Skeletal muscle satellite cell (primary cell): ENCODE data around the gene AURKB.

Experiments
- H3K27me3 ChIP-seq: 2 replicates; pipeline ENCODE4 v1.7.0; 2013; ENCODE audit warnings: low read length; ENCODE audit not compliant: control insufficient read depth, insufficient read depth
- H3K36me3 ChIP-seq: 2 replicates; pipeline ENCODE4 v1.7.0; 2013; ENCODE audit warnings: mild to moderate bottlenecking, control low read depth, low read length; ENCODE audit not compliant: insufficient read depth
- H3K4me1 ChIP-seq: 2 replicates; pipeline ENCODE4 v1.7.0; 2013; ENCODE audit warnings: low read length; ENCODE audit not compliant: control insufficient read depth, insufficient read depth
- H3K4me2 ChIP-seq: 2 replicates; pipeline ENCODE4 v1.7.0; 2013; ENCODE audit warnings: mild to moderate bottlenecking, low read length
- H3K4me3 ChIP-seq: 2 replicates; pipeline ENCODE4 v1.7.0; 2013; ENCODE audit warnings: low read length
- H3K9ac ChIP-seq: 2 replicates; pipeline ENCODE4 v1.7.0; 2013; ENCODE audit warnings: mild to moderate bottlenecking, low read depth, low read length, moderate library complexity
- H3K9me3 ChIP-seq: replicated peaks from 2 replicates; pipeline ENCODE4 v1.7.0; 2013; ENCODE audit warnings: mild to moderate bottlenecking, control low read depth, low read length

The AURKB gene

GRCh38 chr17:8243827-8244226 is 33.5 kb upstream of the AURKB start:
- peaks cover 3% of the 10 kb centered on the region for H3K36me3 ChIP-seq
- H3K4me1 ChIP-seq = no peaks in the 10 kb centered on the region

GRCh38 chr17:8237886-8238285 is 27.5 kb upstream of the AURKB start:
- no peaks in the 10 kb centered on the region for H3K4me1 ChIP-seq
- H3K9ac ChIP-seq = no peak overlapping the region
- H3K36me3 ChIP-seq = peaks cover 36% of the 10 kb centered on the region
- no peak overlapping the region for H3K4me3 ChIP-seq
- H3K4me2 ChIP-seq = no peak overlapping the region
- H3K27me3 ChIP-seq = no peaks in the 10 kb centered on the region
- H3K9me3 ChIP-seq = no peaks in the 10 kb centered on the region

More at GRCh38 chr17:8243827-8244226, 33.5 kb upstream of the AURKB start:
- Histone ChIP-seq H3K27me3 (no peaks in the 10 kb centered on the region), H3K4me2 (no peak overlapping the region), H3K9me3 (no peaks in the 10 kb centered on the region), H3K9ac (no peak overlapping the region), H3K4me3 (no peak overlapping the region)

GRCh38 chr17:8237175-8237574 is 26.8 kb upstream of the AURKB start:
- no peak overlapping the region for H3K9ac ChIP-seq
- H3K36me3 ChIP-seq = peaks cover 43% of the 10 kb centered on the region
- H3K4me2 ChIP-seq = no peak overlapping the region
- no peak overlapping the region for H3K4me3 ChIP-seq
- no peaks in the 10 kb centered on the region for H3K27me3 ChIP-seq
- no peaks in the 10 kb centered on the region for H3K4me1 ChIP-seq
- no peaks in the 10 kb centered on the region for H3K9me3 ChIP-seq

GRCh38 chr17:8235676-8236075 is 25.3 kb upstream of the AURKB start:
- Histone ChIP-seq H3K36me3 (peaks cover 55% of the 10 kb centered on the region), H3K9ac (no peak overlapping the region), H3K4me2 (no peak overlapping the region), H3K4me1 (no peaks in the 10 kb centered on the region), H3K9me3 (no peaks in the 10 kb centered on the region), H3K27me3 (no peaks in the 10 kb centered on the region), H3K4me3 (no peak overlapping the region)

GRCh38 chr17:8234361-8235270 is 24.2 kb upstream of the AURKB start:
- Histone ChIP-seq H3K4me3 (no peak overlapping the region), H3K4me2 (no peak overlapping the region), H3K27me3 (no peaks in the 10 kb centered on the region), H3K9me3 (no peaks in the 10 kb centered on the region), H3K4me1 (no peaks in the 10 kb centered on the region), H3K9ac (no peak overlapping the region), H3K36me3 (peaks cover 60% of the 10 kb centered on the region)

DNA sequence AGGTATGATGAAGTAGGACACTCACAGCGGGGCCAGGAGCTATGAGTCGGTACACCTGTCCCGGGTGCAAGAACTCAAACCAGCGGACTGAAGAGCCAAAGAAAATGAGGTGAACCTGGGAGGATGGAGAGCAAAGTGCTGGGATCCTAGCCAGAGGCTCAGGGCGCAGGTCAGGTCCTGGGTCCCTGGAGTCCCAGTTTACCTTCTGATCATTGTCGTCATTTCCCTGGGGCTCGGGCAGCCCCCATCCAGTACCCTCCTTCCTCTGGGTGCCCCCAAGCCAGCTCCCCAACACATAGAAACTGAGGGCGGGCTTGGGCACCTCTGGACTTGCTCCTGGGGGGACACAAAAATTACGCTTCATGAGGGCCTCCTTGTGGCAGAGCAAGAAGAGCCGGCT is 21.3 kb upstream of the AURKB start:
- H3K4me3 ChIP-seq = no peak overlapping the region
- peaks cover 68% of the 10 kb centered on the region for H3K36me3 ChIP-seq
- peaks cover 5% of the 10 kb centered on the region for H3K4me1 ChIP-seq
- H3K9ac ChIP-seq = no peak overlapping the region
- H3K27me3 ChIP-seq = no peaks in the 10 kb centered on the region
- no peak overlapping the region for H3K4me2 ChIP-seq
- no peaks in the 10 kb centered on the region for H3K9me3 ChIP-seq

DNA sequence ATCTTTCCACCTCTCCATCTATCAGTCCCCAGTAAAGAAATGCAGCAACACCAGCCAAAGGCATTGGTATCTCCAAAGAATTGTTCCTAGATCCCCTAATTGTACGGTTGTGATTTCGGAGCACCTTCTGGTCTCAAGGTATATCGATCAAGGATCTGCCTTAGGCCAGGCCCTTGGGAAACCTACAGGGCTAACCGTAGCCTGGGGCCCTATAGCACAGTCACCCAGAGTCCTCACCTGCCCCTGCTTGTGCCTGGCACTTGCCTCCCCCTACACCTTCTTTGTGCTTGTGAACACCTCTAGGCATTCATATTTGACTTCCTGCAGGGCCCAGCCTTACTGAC is 16.8 kb upstream of the AURKB start:
- H3K9ac ChIP-seq = peak overlapping the region; percentile 7
- peaks cover 17% of the 10 kb centered on the region for H3K4me1 ChIP-seq
- peaks cover 36% of the 10 kb centered on the region for H3K36me3 ChIP-seq
- peak overlapping the region; percentile 70 for H3K4me2 ChIP-seq
- H3K4me3 ChIP-seq = peak overlapping the region; percentile 62
- no peaks in the 10 kb centered on the region for H3K27me3 ChIP-seq
- H3K9me3 ChIP-seq = no peaks in the 10 kb centered on the region

DNA sequence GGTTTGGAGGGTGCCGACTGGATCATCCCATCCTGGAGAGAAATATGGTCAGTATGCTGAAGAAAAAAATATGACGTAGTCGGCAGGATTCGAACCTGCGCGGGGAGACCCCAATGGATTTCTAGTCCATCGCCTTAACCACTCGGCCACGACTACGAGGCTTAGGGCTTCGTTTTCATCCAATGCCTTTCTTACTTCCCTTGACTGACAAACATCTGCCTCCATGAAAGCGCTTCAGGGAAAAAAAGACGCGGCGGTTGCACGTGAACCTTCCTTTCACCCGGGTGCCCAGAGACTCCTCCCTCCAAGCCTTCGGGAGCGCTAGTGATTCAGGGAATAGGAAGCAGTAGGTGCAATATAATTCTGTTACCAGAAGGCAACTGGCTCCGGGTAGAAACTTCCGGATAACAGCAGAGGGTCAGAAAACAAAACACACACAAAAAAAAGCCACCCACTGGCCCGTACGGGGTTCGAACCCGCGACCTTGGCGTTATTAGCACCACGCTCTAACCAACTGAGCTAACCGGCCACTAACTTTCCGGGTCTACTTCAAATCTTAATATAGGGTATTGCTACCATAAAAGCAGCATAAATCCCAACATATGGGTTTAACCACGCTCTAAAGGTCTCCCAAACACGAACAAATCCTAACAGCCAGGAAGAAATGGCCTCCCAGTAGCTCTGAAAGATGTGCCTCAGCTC is 16.3 kb upstream of the AURKB start:
- Histone ChIP-seq H3K36me3 (peaks cover 31% of the 10 kb centered on the region), H3K9ac (peak overlapping the region; percentile 48), H3K9me3 (no peaks in the 10 kb centered on the region), H3K4me3 (peak overlapping the region; percentile 62), H3K4me1 (peaks cover 17% of the 10 kb centered on the region), H3K27me3 (no peaks in the 10 kb centered on the region), H3K4me2 (peak overlapping the region; percentile 70)

- peak overlapping the region; percentile 70 for H3K4me2 ChIP-seq
- H3K9ac ChIP-seq = peak overlapping the region; percentile 48
- H3K4me3 ChIP-seq = peak overlapping the region; percentile 62
- no peaks in the 10 kb centered on the region for H3K9me3 ChIP-seq
- H3K36me3 ChIP-seq = peaks cover 25% of the 10 kb centered on the region
- H3K4me1 ChIP-seq = peaks cover 17% of the 10 kb centered on the region
- H3K27me3 ChIP-seq = no peaks in the 10 kb centered on the region
Measured at GRCh38 chr17:8225813-8226535, 15.6 kb upstream of the AURKB start.

GRCh38 chr17:8224891-8225812 is 14.8 kb upstream of the AURKB start:
- H3K9ac ChIP-seq = no peak overlapping the region
- no peaks in the 10 kb centered on the region for H3K27me3 ChIP-seq
- no peak overlapping the region for H3K4me2 ChIP-seq
- H3K4me1 ChIP-seq = peaks cover 18% of the 10 kb centered on the region
- no peaks in the 10 kb centered on the region for H3K9me3 ChIP-seq
- no peak overlapping the region for H3K4me3 ChIP-seq
- peaks cover 20% of the 10 kb centered on the region for H3K36me3 ChIP-seq
